ENCODE results near the gene ELAPOR2.
"Not testable (repeated sequence)": the region's sequence is repeated elsewhere in the genome, so short reads cannot be mapped to it uniquely, and the experiment has no call there.

The ELAPOR2 gene

DNA sequence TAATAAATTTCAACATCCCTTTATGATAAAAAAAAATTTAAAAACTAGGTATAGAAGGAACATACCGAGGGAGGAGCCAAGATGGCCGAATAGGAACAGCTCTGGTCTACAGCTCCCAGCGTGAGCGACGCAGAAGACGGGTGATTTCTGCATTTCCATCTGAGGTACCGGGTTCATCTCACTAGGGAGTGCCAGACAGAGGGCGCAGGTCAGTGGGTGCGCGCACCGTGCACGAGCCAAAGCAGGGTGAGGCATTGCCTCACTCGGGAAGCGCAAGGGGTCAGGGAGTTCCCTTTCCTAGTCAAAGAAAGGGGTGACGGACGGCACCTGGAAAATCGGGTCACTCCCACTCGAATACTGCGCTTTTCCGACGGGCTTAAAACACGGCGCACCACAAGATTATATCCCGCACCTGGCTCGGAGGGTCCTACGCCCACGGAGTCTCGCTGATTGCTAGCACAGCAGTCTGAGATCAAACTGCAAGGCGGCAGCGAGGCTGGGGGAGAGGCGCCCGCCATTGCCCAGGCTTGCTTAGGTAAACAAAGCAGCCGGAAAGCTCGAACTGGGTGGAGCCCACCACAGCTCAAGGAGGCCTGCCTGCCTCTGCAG, 19.7 kb downstream of the ELAPOR2 start:
- not testable (repeated sequence) for DNase-seq

DNA sequence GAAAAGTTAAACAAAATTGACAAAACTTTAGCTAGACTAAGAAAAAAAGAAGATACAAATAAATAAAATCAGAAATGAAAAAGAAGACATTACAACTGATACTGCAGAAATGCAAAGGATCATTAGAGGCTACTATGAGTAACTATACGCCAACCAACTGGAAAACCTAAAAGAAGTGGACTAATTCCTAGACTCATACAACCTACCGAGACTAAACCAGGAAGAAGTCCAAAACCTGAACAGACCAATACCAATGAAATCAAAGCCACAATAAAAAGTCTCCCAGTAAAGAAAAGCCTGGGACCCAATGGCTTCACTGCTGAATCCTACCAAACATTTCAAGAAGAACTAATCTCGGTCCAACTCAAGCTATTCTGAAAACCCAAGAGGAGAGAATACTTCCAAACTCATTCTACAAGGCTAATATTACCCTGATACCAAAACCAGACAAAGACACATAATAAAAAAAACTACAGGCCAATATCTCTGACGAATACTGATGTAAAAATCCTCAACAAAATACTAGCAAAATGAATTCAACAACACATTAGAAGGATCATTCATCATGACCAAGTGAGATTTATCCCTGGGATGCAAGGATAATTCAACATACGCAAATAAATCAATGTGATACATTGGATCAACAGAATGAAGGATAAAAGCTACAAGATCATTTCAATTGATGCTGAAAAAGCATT, 20.3 kb downstream of the ELAPOR2 start:
- DNase-seq: no peak

DNA sequence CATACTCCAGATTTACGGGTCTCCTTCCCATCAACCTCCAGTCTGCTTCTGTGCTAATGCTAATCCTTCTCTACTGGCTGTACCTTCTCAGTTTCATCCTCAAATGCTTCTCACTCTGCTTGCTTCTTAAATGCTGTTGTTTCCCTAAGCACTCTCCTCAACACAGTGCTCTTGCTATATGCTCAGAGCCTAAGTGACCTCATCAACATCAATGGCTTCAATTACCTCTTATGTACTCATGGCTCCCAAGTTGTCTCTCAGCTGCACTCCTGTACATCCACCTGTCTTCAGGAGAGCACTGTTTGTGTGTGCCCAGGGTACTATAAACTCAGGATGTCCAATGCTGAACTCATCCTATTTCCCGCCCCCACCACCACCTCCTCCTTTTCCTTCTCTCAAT, 22.5 kb downstream of the ELAPOR2 start:
- no peak for DNase-seq

DNA sequence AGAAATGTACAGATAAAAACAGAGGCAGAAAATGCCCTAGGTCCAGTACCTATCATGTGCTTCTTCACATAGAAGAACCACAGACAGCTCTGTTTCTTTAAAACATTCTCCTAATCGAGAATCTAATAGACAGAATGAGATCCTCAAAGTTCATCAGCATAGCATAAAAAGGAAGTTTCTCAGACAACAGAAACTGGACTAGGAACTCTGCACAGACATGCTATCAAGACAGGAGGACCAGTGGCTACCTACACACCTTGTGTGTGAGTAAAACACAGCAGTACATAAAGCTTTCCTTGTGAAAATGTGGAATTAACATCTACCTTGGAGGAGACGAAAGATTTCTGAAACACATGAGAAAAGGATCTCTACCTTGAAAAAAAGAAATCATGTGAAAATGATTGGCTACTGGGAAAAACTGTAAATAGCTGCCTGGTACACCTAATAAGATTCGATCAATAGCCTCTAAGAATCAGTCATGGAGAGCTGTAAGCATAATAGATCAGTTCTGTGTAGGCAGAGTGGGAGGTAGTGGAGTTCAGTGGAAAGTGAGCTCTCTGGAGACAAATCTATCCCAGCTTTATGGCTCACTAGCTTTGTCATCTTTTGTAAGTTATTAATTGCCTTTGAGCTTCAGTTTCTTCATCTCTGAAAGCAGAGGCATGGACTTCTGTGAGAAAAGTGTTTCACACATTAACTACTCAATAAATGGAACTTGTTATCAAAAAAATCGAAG, 26.7 kb downstream of the ELAPOR2 start:
- DNase-seq: no peak

DNA sequence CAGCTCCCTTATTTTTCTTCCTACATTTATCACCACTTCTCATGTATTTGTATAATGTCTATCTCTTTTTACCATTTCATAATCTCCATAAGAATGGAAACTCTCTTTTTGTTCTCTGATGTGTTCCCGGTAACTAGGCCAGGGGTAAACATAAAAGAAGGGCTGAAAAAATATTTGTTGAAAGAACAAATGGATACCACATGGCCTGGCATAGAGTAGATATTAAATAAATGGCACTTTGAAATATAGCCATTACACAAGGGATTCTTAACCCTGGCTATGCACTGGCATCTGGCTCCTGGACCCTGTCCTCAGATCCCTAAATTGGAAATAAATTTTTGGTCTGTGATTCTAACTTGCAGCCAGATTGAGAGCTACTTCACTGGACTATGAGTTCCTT, 30.4 kb downstream of the ELAPOR2 start:
- no peak for DNase-seq

DNA sequence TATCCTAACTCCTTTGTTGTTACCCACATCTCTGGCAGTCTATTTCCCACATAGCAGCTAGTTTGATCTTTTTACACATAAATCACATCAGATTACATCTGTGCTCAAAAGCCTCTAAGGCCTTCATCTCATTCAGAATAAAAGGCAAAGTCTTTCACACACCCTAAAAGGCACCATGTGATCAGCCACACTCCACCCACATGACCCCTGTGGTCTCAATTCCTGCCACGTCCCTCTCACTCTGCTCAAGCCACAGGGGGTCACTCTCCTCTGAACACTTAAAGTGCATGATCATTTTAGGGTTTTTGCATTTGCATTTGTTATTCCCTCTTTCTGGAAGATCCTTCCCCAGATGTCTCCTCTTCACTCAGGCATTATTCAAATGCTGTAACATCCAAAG, 30.8 kb downstream of the ELAPOR2 start:
- DNase-seq: no peak

DNA sequence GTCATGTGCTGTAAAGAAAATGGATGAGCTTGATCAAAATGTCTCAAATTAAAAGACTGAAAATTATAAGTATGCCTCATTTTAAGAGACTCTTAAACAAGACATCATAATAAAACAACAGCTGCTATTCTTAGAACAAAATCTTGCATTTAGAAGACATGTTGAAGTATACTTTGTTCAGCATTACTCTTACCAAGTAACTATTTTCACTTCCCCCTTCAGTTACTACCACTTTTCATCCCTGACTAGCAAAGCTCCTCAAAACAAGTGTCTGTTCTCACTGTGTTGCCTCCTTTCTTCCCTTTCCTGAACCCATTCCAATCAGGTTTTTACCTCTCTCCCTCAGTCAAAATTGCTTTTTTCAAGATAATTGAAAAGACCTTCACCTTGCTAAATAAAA, 31.6 kb downstream of the ELAPOR2 start:
- no peak for DNase-seq

DNA sequence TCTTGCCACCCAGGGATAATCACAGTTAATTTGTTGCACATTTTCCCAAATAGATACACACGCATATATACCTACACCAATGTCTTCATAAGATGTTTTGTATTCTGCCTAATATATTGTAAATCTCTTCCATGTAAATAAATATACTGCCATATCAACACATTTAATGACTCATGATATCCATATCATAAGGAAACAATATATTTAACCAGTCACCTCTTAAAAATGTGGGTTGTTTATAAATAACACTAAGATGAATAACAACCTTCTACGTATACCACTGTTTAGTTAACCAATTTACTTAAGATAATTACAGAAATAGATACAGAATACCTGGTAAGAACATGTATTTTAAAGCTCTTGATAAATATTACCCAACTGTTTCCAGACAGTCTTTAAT, 38.2 kb downstream of the ELAPOR2 start:
- no peak for DNase-seq

DNA sequence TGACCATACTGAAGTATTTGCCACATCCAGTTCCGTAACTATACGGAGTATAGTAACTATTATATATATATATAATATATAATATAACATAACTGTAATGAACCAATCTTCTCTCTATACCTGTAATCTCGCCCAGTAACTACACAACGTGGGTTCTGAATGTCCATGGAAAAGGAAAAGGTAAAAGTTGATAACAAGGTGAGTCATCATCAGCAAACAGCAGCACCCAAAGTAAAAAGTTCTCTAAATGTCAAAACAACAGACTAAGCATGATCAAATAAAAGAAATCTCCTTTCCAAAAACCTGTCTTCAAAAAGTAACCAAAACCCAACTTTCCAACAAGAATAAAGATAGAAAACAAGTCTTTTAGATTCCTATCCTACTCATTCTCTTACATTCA, 42.8 kb downstream of the ELAPOR2 start:
- DNase-seq: no peak

DNA sequence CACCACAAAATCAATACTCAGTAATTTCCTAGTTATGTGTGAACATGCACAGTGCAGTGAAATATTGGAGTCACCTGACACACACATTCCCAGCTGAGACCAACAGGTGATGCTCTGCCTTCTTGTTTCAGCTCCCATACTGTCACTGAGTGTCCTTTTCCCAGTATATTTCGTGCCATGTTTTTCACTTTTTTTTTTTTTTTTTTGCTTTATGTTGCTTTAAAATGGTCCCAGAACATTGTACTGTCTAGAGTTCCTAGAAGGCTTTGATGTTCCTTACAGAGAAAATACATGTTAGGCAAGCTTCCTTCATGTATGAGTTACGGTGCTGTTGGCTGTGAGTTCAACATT, 45.6 kb downstream of the ELAPOR2 start:
- no peak for DNase-seq

DNA sequence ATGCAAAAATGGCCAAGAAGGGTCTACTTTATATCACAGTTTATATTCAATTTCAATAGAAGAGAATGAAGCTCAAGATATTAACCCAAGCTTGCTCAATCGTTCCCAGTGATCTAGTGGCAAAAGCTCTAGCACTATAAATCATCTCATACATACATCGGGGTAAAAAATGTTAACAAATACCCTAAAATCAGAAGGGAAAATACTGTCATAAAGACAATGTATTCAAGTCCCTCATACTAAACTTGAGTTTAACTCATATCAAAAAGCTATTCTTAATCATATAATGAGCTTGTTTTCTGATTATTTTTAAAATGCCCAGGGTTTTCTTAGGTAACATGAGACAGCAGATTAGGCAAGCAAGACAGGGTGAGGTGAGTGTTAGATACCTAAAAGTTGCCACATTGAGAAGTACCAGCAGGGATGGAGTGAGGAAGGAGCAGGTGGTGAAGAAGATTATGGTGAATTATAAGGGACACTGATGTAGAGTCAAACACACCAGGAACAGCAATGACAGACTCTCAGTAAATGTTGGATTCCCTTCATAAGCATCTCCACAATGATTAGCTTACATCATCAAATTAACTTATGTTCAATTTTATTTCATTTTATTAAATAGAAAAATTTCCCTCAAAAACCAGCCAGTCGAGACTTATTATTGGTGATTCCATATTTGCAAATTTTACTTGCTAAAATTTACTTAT, 46.2 kb downstream of the ELAPOR2 start:
- no peak for DNase-seq
